Midbrain (tissue), 1 donor: Measurements from ENCODE around the gene DMD.

ENCODE experiments used
- DNase-seq: peaks from one replicate; lab custom pipeline; 2025; lab: John Stamatoyannopoulos, UW

DMD gene

GRCh38 chrX:32483534-32484136, 727.7 kb downstream of the DMD start:
- DNase-seq, result no peak

- no peak for DNase-seq
These were observed 731.3 kb downstream of the DMD start for GRCh38 chrX:32480019-32480418.

- no peak for DNase-seq
These were observed 739.0 kb downstream of the DMD start for GRCh38 chrX:32472364-32472763.

- DNase-seq, result no peak
These were observed 755.6 kb downstream of the DMD start for GRCh38 chrX:32455704-32456103.

GRCh38 chrX:32451954-32452695, 759.2 kb downstream of the DMD start:
- DNase-seq, result no peak

GRCh38 chrX:32448945-32449344, 762.4 kb downstream of the DMD start:
- DNase-seq, result no peak

- no peak for DNase-seq
These were observed 763.0 kb downstream of the DMD start for GRCh38 chrX:32448320-32448719.

- DNase-seq, result no peak
These were observed 763.7 kb downstream of the DMD start for GRCh38 chrX:32447640-32448039.

GRCh38 chrX:32443841-32444240, 767.5 kb downstream of the DMD start:
- no peak for DNase-seq

GRCh38 chrX:32421266-32421665, 790.1 kb downstream of the DMD start:
- DNase-seq, result no peak

- no peak for DNase-seq
These were observed 803.0 kb downstream of the DMD start for GRCh38 chrX:32408389-32408788.

GRCh38 chrX:32397562-32398216, 813.7 kb downstream of the DMD start:
- DNase-seq, result no peak

GRCh38 chrX:32395878-32396277, 815.5 kb downstream of the DMD start:
- no peak for DNase-seq

GRCh38 chrX:32392655-32393054, 818.7 kb downstream of the DMD start:
- DNase-seq, result no peak

GRCh38 chrX:32370456-32371205, 840.7 kb downstream of the DMD start:
- DNase-seq, result no peak

- DNase-seq, result no peak
These were observed 917.2 kb downstream of the DMD start for GRCh38 chrX:32293962-32294700.

GRCh38 chrX:32289356-32289755, 922.0 kb downstream of the DMD start:
- no peak for DNase-seq

- DNase-seq, result no peak
These were observed 929.5 kb downstream of the DMD start for GRCh38 chrX:32281853-32282252.

- no peak for DNase-seq
These were observed 930.4 kb downstream of the DMD start for GRCh38 chrX:32280921-32281320.

GRCh38 chrX:32280489-32280888, 930.9 kb downstream of the DMD start:
- no peak for DNase-seq

- no peak for DNase-seq
These were observed 935.2 kb downstream of the DMD start for GRCh38 chrX:32276153-32276552.

GRCh38 chrX:32269866-32270265, 941.5 kb downstream of the DMD start:
- DNase-seq, result no peak
